Panc1 (cell line): Measurements from ENCODE around the gene CLMN. TPM values are rescaled to one million over a fixed set of nuclear protein-coding genes. Genes with fewer than 3 reads are reported as not detected.

Experiments
- ATAC-seq: fragments of 200-7000 bp; cut with Tn5 transposase; 2 replicates; pipeline ENCODE4 v1.9.1; 2020; ENCODE audit warnings: mild to moderate bottlenecking, moderate library complexity
- BruUV-seq: library from RNA; stranded (reverse); fragments of 400-500 nt; replicated peaks from 2 replicates; lab custom pipeline; 2021; lab: Mats Ljungman, UMichigan
- CTCF ChIA-PET: fragments of 300-600 bp; sonication (Branson Sonifier 250); formaldehyde crosslinking; loops from one replicate; lab custom pipeline; 2022; ENCODE audit warnings: antibody characterized with exemption; lab: Charles Lee
- POLR2A ChIA-PET: fragments of 300-600 bp; sonication (Branson Sonifier 250); formaldehyde crosslinking; loops from one replicate; lab custom pipeline; 2022; ENCODE audit warnings: antibody characterized with exemption; lab: Charles Lee
- DNase-seq: peaks from one replicate; pipeline ENCODE4 v3.0.0-alpha.2; 2010; ENCODE audit warnings: low read depth, low spot score
- H3K27ac ChIP-seq: 2 replicates; pipeline ENCODE4 v1.5.1; 2011; ENCODE audit warnings: mild to moderate bottlenecking, low read length, inconsistent platforms
- H3K27me3 ChIP-seq: fragments of 200-500 bp; sonication (Bioruptor generic); 2 replicates; pipeline ENCODE4 v1.6.0; 2014; ENCODE audit warnings: low read length, inconsistent platforms; ENCODE audit not compliant: control insufficient read depth, insufficient read depth
- H3K36me3 ChIP-seq: fragments of 200-500 bp; sonication (Bioruptor generic); 2 replicates; pipeline ENCODE4 v1.5.1; 2014; ENCODE audit warnings: inconsistent platforms, mild to moderate bottlenecking, low read length, moderate library complexity; ENCODE audit not compliant: control insufficient read depth, insufficient read depth
- H3K4me1 ChIP-seq: 2 replicates; pipeline ENCODE4 v1.5.1; 2011; ENCODE audit warnings: inconsistent platforms, mild to moderate bottlenecking, low read length, moderate library complexity; ENCODE audit not compliant: control insufficient read depth, insufficient read depth
- H3K4me3 ChIP-seq, 2 experiments: 2 replicates each; pipeline ENCODE4 v1.5.1; 2011 to 2012; ENCODE audit warnings: low read depth in 2 of 2, low read length in 2 of 2, mild to moderate bottlenecking in 2 of 2, inconsistent platforms in 1 of 2, moderate library complexity in 1 of 2
- H3K9me3 ChIP-seq: fragments of 200-500 bp; sonication (Bioruptor generic); 2 replicates; pipeline ENCODE4 v1.5.1; 2014; ENCODE audit warnings: low read depth, mild to moderate bottlenecking, inconsistent platforms, low read length, moderate library complexity; ENCODE audit not compliant: control insufficient read depth, insufficient read depth
- CTCF ChIP-seq: fragments of 450-650 bp; IDR thresholded peaks from 2 replicates; pipeline ENCODE4 v1.5.1; 2017; ENCODE audit warnings: mild to moderate bottlenecking
- POLR2AphosphoS5 ChIP-seq: IDR thresholded peaks from 2 replicates; pipeline ENCODE4 v1.6.1; 2012; ENCODE audit warnings: mild to moderate bottlenecking, low read depth, low read length, moderate library complexity
- SIN3A ChIP-seq: IDR thresholded peaks from 2 replicates; pipeline ENCODE4 v1.6.1; 2012; ENCODE audit warnings: low read depth, mild to moderate bottlenecking, low read length, moderate library complexity, borderline replicate concordance; ENCODE audit not compliant: insufficient read depth
- TCF7L2 ChIP-seq: IDR thresholded peaks from 2 replicates; pipeline ENCODE4 v1.6.1; 2011; ENCODE audit warnings: mild to moderate bottlenecking, low read depth, low read length, inconsistent platforms
- in situ Hi-C: cut with HindIII; loops from 2 replicates; pipeline ENCODE4 v1.10.0; 2016; ENCODE audit warnings: low sequenced_read_pairs, low pct_unique_long_range_greater_than_20kb
- intact Hi-C: fragments of 100-400 bp; cut with micrococcal nuclease; formaldehyde crosslinking; loops from one replicate; pipeline ENCODE4 v1.10.0; 2022; ENCODE audit not compliant: unreplicated experiment
- total RNA-seq: library from RNA; stranded (reverse); gene quantifications from one replicate; pipeline ENCODE4 v1.2.1, GENCODE V29; 2021; ENCODE audit not compliant: unreplicated experiment
- TF ChIP-seq, protein P1 (sequence below), 2 experiments: IDR thresholded peaks; 2 replicates each; pipeline ENCODE4 v1.6.1; 2011 to 2012; ENCODE audit warnings: low read depth in 2 of 2, control low read depth in 1 of 2, low read length in 1 of 2, mild to moderate bottlenecking in 1 of 2, moderate library complexity in 1 of 2; ENCODE audit not compliant: insufficient read depth in 1 of 2

CLMN gene
- total RNA-seq, 1 experiment from 2014 or later: 34.9 TPM

GRCh38 chr14:95250140-95250769 lies 69.5 kb downstream of the CLMN start:
- intact Hi-C loops (no loop called here), in situ Hi-C loops (no loop called here)
- Histone ChIP-seq H3K27me3 (no peaks in the 10 kb centered on the region), H3K36me3 (no peaks in the 10 kb centered on the region), H3K4me1 (peaks cover 31% of the 10 kb centered on the region), H3K9me3 (no peaks in the 10 kb centered on the region), H3K4me3 (no peak overlapping the region), H3K27ac (peak overlapping the region; percentile 52)
- DNase-seq (no peak), ATAC-seq (no peak)
- no TSS peak for BruUV-seq
- TF ChIP-seq POLR2AphosphoS5 (no peak), TCF7L2 (no peak), SIN3A (no peak), CTCF (no peak)
- TF ChIP-seq, protein P1, sequence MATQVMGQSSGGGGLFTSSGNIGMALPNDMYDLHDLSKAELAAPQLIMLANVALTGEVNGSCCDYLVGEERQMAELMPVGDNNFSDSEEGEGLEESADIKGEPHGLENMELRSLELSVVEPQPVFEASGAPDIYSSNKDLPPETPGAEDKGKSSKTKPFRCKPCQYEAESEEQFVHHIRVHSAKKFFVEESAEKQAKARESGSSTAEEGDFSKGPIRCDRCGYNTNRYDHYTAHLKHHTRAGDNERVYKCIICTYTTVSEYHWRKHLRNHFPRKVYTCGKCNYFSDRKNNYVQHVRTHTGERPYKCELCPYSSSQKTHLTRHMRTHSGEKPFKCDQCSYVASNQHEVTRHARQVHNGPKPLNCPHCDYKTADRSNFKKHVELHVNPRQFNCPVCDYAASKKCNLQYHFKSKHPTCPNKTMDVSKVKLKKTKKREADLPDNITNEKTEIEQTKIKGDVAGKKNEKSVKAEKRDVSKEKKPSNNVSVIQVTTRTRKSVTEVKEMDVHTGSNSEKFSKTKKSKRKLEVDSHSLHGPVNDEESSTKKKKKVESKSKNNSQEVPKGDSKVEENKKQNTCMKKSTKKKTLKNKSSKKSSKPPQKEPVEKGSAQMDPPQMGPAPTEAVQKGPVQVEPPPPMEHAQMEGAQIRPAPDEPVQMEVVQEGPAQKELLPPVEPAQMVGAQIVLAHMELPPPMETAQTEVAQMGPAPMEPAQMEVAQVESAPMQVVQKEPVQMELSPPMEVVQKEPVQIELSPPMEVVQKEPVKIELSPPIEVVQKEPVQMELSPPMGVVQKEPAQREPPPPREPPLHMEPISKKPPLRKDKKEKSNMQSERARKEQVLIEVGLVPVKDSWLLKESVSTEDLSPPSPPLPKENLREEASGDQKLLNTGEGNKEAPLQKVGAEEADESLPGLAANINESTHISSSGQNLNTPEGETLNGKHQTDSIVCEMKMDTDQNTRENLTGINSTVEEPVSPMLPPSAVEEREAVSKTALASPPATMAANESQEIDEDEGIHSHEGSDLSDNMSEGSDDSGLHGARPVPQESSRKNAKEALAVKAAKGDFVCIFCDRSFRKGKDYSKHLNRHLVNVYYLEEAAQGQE (IDR thresholded peaks at IDR 0.05; ENCODE audit: insufficient read depth in 1 of 2, low read depth in 2 of 2, low read length in 1 of 2): no peak
- ChIA-PET CTCF (no interaction called here), POLR2A (no interaction called here)

DNA sequence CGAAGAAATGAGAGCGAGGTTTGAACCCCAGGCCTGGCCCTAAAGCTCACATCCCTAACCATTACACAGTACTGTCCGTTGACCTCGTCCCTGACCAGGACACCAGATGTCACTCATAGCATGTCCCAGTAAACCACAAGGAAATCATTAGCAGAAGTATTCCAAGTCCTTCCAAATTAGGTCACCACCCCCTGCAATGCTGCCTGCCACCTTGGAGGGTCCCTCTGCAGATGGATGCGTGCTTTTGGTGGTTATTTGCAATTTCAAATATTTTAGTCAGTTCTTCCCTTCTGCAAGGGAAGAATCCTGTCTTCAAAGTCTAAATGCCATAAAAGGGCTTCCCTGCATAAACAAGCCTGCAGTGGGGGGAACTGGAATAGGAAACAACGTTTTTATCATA lies 71.3 kb downstream of the CLMN start:
- CTCF ChIA-PET: no interaction called here
- in situ Hi-C loops: no loop called here
- no peak overlapping the region for H3K4me3 ChIP-seq
- H3K27ac ChIP-seq: no peak overlapping the region
- H3K9me3 ChIP-seq: no peaks in the 10 kb centered on the region
- DNase-seq (no peak), ATAC-seq (no peak)
- no peaks in the 10 kb centered on the region for H3K27me3 ChIP-seq
- no peak for TF ChIP-seq POLR2AphosphoS5
- no peak for TF ChIP-seq TCF7L2
- no peak for TF ChIP-seq SIN3A
- TF ChIP-seq CTCF: no peak
- TF ChIP-seq, protein P1 (IDR thresholded peaks at IDR 0.05; ENCODE audit: insufficient read depth in 1 of 2, low read depth in 2 of 2, low read length in 1 of 2): no peak
- no peaks in the 10 kb centered on the region for H3K36me3 ChIP-seq
- peaks cover 31% of the 10 kb centered on the region for H3K4me1 ChIP-seq
- intact Hi-C loops: no loop called here
- no TSS peak for BruUV-seq
- POLR2A ChIA-PET: no interaction called here
